NCI-H748 (cell line): ENCODE measurements around the gene ATP1A2.

ENCODE experiments used
- DNase-seq: peaks from one replicate; lab custom pipeline; 2025; ENCODE audit not compliant: unreplicated experiment; lab: John Stamatoyannopoulos, UW

The ATP1A2 gene

GRCh38 chr1:160139840-160140239, 24.3 kb downstream of the ATP1A2 start:
- no peak for DNase-seq

GRCh38 chr1:160143695-160144094, 28.1 kb downstream of the ATP1A2 start:
- DNase-seq, result no peak

- DNase-seq, result no peak
Measured at GRCh38 chr1:160144921-160145320, 29.4 kb downstream of the ATP1A2 start.

GRCh38 chr1:160146107-160146506, 30.5 kb downstream of the ATP1A2 start:
- DNase-seq, result no peak

GRCh38 chr1:160148121-160148520, 32.6 kb downstream of the ATP1A2 start:
- no peak for DNase-seq

GRCh38 chr1:160149233-160149632, 33.7 kb downstream of the ATP1A2 start:
- no peak for DNase-seq

- DNase-seq, result no peak
Measured at GRCh38 chr1:160149716-160150115, 34.2 kb downstream of the ATP1A2 start.

DNA sequence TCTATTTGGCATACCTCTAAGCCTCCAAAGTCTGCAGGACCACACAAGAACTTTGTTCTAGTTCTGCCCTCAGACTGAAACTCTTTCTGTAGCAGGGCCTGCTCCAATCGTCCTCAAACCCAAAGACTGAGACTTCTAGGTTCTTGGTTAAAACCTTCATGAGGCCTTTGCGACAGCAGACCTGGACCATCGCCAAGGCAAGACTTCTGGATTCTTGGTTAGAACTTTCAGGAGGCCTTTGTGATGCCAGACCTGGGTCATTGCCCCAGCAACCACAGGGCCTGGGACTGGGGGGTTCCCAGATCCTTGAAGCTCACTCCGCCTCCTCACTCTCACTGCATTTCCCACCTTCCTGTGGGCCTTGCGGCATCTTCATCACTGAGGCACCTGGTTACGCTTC, 35.7 kb downstream of the ATP1A2 start, which contains the start of gene ATP1A4:
TSS of gene ATP1A4 (plus strand) at position 301 of the 400 bp plus-strand sequence. CDS start 438 bp downstream, outside the sequence.
- no peak for DNase-seq

GRCh38 chr1:160154790-160155189, 39.2 kb downstream of the ATP1A2 start:
- DNase-seq, result no peak

GRCh38 chr1:160156361-160156760, 40.8 kb downstream of the ATP1A2 start:
- no peak for DNase-seq

DNA sequence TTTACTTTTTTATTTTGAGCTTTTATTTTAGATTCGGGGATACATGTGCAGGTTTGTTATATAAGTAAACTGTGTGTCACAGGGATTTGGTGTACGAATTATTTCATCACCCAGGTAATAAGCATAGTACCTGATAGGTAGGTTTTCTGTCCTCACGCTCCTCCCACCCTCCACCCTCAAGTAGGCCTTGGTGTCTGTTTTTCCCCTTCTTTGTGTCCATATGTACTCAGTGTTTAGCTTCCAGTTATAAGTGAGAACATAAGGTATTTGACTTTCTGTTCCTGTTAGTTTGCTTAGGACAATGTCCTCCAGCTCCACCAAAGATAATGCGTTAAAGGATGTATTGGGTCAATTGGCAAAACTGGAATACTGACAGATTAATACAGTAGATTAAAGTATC, 41.6 kb downstream of the ATP1A2 start:
- DNase-seq, result no peak

- DNase-seq, result no peak
Measured at GRCh38 chr1:160158031-160158430, 42.5 kb downstream of the ATP1A2 start.

DNA sequence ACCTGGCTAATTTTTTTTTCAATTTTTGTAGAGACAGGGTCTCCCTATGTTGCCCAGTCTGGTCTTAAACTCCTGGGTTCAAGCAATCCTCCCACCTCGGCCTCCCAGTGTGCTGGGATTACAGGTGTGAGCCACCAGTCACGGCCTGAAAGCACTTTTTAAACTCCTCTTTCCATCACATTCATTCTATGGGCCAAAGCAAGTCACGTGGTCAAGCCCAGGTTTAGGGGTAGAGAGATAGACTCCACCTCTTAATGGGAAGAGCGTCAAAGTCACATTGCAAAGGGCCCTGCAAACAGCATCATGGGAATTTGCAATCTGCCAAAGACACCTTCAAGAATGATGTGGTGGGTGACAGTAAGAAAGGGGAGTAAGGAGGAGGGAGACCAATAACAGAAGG, 43.0 kb downstream of the ATP1A2 start:
- no peak for DNase-seq

DNA sequence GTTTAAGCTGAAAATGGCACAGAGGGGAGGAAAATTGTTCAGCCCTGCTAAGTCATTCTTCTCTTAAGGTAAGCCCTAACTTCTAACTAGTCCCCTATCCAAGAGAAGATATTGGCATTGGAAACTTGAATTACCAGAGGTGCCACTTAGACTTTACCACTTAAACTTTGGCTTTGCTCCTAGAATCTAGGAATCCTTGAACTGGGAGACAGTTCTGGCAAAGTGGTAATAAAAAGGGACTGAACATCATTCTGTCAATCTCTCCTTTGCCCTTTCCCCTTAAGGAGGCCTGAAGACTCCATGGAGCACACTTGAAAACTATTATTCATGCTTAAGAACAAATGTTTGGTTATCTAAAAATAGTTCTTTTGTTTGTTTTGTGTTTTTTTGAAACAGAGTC, 44.3 kb downstream of the ATP1A2 start:
- DNase-seq, result no peak

GRCh38 chr1:160161965-160162705, 46.6 kb downstream of the ATP1A2 start:
- no peak for DNase-seq

GRCh38 chr1:160162931-160163330, 47.4 kb downstream of the ATP1A2 start:
- DNase-seq, result no peak

DNA sequence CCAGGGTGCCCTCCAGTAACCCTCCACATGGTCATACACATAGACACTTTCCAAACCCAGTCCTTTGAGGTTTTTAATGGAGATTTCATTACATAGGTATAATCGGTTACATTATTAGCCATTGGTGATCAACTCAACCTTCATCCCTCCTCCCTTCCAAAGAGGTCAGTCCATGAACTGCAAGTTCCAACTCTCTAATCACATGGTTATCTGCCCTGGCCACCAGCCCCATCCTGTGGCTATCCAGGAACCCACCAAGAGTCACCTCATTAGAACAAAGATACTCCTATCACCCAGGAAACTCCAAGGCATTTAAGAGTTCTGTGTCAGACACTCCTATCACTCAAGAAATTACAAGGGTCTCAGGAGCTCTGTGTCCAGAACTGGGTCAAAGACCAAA, 48.1 kb downstream of the ATP1A2 start:
- no peak for DNase-seq

- DNase-seq, result no peak
Measured at GRCh38 chr1:160164121-160164520, 48.6 kb downstream of the ATP1A2 start.

DNA sequence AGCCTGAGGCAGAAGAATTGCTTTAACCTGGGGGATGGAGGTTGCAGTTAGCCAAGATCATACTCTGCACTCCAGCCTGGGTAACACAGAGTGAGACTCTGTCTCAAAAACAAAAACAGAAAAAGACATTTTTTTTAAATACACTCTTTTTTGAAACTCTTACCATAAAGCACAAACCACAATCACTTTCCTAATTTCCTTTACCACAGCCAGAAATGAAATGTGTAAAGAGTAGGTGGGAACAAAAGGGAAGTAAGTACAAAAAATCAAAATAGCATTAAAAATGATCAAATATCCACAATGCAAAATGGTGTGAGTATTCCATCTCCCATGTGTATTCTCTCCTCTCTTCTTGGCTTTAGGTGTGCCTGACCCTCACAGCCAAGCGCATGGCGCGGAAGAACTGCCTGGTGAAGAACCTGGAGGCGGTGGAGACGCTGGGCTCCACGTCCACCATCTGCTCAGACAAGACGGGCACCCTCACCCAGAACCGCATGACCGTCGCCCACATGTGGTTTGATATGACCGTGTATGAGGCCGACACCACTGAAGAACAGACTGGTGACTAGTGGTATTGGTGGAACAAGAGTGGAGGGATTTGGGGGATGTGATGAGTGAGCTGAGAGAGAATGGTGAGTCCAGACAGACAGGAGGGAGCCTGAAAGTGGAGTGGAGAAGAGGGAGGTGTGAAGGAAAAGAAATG, 50.8 kb downstream of the ATP1A2 start:
- no peak for DNase-seq

DNA sequence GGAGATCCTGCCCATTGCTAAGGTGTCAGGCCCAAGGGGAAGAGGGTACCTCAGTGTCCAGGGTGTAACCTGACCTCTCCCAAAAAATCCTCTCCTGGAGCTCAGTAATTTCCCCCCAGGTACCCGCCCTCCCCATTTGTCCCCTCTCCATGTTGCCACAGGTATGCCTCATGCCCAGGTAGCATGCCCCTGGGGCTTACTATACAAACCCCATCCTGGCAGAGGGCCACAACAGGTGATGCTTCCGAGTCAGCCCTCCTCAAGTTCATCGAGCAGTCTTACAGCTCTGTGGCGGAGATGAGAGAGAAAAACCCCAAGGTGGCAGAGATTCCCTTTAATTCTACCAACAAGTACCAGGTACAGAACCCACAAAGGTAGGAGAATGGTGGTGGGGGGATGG, 51.5 kb downstream of the ATP1A2 start:
- DNase-seq, result no peak

- no peak for DNase-seq
Measured at GRCh38 chr1:160167580-160167979, 52.0 kb downstream of the ATP1A2 start.

DNA sequence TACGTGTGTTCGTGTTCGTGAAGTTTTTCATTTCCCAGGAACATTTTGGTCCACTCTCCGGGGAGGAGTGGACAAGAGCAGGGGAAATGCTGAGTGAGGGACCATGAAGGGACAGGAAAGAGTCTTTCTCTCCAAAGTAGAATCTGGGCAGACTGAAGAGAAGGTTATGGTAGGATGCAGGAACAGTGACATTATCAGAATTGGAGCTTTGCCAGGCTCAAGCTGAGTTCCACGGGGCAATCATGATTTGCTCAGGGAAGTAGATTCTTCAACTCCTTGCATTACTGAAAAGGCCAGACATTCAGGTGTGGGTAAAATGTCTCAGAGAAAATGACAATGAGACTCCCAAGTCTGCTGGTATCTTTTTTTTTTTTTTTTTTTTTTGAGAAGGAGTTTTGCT, 52.5 kb downstream of the ATP1A2 start:
- DNase-seq, result peak; percentile 22
